HUDEP-2 (cell line): ENCODE results near the gene SERPINE1.

ENCODE experiments used
- DNase-seq, 76 experiments: peaks; one replicate each; lab custom pipeline; 2025; ENCODE audit not compliant: unreplicated experiment in 76 of 76; lab: John Stamatoyannopoulos, UW

SERPINE1 gene

GRCh38 chr7:101166909-101167644 lies 40.2 kb downstream of the SERPINE1 start:
- DNase-seq, result no peak

DNA sequence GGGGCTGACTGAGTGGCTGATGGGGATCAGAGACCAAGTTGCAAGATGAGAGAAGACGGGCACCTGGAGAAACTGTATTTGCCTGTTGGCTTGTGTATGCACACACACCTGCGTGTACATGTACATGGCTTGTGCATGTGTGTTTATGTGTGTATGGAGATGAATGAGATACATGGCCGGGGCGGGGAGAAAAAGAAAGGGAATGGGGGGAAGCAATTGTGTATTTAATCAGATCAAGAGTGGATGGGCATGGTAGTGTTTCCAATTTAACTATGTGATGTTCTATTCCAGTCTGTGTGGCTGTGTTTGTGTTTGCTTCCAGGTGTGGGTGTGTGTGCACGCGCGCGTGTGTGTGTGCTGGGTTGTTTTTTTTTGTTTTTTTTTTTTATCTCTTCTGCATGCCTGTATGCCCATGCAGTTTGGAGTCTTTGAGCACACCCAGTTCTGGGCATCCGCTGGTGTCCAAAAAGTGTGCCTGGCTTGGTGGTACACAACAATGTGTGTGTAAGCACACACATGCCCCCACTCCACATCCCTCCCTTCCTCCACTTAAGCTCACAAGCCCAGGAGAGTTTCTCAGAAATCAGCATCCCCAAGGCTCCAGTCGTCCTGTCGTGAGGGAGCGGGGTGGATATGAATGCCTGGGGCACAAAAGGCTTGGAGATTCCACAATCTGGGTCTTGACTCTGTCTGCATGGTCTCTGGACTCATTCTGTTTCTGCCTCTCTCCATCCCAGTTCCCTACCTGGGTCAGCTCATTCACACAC lies 40.9 kb downstream of the SERPINE1 start:
- no peak for DNase-seq

DNA sequence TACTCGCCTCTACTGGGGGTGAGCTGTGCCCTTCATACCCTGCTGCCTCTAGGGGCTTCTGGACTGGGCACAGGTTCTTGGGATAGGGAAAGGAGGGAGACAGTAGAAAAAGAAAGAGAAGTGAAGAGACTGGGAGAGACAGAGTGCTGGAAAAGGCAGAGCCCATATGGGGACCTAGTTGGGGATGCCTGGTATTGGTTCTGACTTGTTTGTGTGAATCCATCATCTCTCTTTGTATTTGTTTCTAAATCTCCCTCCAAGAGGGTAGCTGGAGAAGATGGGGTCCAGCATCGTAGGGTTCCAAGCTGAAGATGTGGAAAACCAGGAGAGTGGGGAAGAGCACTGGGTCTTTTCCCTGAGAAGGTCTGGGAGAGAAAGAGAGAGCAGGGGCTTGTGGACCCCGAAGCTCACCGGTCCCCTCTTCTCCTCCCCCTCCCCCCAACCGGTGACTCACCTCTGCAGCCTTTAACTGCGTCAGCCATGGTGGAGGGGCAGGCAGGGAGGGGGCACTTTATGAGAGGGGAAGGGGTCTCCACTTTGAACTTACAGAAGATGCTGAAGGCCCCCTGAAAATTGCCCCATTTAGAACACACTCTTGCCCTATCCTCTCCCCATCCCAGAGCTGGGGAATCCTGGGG lies 41.6 kb downstream of the SERPINE1 start:
- DNase-seq, result no peak

DNA sequence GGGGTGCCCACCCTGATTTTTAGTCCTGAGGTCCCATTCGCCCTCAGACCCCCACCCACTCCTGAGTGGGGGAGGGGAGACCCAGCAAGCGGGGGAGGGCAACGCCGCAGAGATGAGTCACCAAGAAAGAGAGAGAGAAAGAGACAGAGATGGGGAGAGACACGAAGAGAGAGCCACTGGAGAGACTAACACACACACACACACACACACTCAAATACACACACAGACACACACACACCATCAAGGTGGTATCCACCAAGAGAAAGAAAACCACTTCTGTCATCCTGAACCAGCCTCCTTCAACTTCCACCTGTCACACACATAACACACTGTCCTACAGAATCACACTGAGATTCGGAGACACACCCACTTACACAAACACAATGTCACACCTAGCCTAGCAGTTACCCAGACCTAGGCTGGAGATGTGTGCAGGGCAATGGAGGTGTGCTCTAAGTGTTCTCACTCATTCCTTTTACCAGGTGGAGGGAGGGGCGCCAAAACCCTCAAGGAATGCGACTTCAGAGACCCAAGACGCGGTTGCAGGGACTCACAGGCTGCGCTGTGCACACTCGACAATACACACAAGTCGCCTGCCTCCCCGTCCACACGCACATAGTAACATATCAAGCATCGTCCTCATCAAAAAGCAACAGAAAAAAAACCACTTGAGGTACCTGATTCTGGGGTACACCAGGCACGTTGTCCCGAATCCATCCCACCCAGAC lies 42.4 kb downstream of the SERPINE1 start:
- peak in 1 of 76 experiments; percentile 37 for DNase-seq

GRCh38 chr7:101169838-101170551 lies 43.1 kb downstream of the SERPINE1 start:
- peak in 69 of 76 experiments; percentile 1 to 81 (median 50) for DNase-seq

DNA sequence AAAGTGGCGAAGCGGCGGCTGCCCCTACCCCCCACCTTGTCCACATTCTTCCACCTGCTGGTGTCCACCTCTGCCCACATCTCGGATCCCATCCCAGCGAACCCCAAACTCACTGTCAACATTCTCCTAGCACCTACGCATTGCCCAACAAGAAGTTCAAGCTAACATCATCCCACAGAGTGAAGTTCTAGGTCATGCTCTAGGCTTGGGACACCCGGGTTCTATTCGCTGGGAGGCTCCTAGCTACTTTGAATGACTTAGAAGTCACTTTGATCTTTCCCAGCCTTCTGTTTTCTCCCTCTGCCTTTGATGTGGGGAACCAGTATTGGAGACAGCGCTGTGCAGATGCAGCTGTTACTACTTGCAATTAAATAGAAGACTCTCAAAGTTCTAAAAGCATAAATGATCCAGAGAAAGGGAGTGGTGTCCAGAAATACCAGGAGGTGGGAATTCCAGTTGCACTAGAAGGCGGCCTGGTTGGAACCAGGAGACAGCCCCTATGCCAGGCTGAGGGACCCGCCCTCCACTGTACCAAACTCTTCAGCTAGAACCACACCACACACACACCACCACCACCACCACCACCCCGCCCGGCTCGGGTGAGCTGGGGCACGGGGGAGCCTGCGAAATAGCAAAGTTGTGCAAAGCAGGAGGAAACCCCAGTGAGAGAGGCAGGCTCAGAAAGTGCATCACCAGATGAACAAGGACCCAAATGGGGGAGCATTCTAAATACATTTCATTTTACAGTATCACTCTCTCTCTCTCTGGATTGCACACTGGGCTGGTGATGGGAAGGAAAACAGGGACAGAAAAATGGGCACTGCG lies 43.9 kb downstream of the SERPINE1 start:
- DNase-seq, result no peak

- peak in 1 of 76 experiments; percentile 9 for DNase-seq
Measured at GRCh38 chr7:101171442-101171837, 44.5 kb downstream of the SERPINE1 start.

DNA sequence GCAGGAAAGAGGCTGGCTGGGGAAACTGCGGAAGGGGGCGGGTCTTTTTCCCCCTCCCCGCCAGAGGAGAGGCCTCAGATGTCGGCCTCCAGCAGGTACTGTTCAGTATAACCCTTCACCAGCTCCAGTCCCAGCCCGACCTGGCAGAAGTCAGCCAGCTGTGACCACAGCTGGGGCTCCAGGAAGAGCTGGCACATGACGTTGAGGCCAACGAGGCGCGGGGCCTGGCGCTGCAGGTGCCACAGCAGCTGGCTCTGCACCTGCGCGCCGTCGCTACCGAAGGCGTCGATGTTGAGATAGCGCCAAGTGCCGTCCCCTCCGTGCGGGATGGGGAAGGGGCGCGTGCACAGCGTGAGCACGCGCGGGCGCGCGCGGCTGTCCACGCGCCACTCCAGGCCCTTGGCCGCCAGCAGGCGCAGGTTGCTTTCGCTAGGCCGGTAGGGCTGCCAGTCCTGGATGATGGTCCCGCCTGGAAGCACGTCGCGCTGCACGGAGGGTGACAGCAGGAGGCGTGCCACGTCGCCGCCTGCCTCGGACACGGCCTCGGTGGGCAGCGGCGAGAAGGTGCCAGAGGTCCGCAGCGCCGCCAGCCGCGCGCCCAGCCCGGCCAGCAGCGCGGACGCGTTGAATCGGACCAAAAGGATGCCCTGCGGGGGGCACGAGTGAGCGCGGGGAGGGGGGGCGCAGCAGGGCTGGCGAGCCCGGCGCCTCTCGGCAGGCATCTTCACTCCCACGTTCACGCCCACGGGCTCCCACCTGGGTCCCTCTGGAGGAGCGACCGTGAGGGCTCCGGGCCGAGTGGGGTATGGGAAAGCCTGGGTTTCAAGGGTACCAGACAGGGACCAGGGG lies 45.3 kb downstream of the SERPINE1 start:
- no peak for DNase-seq

DNA sequence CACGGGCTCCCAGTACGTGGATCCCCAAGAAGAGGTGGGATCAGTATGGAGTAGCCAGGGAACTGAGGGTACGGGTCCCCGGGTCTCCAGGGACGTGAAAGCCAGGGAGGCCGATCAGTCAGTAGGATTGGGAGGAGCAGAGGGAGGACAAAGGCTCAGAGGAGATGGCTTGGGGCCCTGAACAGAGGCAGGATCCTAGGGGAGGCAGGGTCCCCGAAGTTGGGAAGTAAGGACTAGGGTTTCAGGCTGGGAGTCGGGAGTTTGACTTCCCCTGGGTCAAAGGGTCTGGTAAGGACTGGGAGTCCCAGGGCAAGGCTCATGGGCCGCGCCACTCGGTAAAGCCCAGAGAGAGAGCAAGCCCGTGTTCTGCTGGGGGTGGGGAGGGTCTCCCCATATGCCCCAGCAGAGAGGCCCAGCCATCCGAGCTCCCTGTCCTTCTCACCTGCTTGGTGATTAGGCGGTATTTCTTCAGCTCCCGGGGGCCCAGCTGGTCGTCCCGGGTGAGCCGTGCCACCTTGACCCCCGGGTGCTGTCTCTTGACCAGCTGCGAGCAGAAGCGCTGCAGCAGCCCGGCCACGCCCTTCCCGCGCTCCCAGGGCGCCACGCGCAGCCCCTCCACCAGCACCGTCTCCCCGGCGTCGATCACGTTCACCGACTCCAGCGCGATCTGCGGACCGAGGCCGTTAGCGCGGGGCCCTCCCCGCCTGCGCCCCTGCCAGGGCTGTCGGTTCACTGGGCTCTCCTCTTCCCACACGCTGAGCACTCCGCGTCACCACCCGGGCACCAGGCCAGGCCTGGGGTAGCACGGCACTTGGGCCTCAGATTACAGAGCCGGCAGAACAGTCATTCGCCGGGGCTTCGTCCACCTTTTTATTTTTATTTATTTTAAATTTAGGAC lies 46.2 kb downstream of the SERPINE1 start:
- peak in 74 of 76 experiments; percentile 5 to 92 (median 74) for DNase-seq

DNA sequence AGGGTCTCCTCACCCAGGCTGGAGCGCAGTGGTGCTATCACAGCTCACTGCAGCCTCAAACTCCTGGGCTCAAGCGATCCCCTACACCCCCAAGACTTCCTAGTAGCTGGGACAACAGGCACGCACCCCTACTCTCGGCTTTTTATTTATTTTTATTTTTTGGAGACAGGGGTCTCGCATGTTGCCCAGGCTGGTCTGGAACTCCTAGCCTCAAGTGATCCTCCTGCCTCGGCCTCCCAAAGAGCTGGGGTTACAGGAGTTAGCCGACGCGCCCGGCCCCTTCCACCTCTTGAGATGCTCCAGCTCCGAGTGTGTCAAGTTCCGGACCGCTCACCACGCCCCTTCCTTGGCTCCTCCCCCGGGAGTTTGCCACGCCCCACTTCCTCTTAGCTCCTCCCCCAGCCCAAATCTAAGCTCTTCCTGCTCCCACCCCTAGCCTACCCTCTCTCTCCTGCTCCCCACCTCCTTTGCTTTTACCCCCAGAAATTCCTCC lies 46.9 kb downstream of the SERPINE1 start:
- peak in 70 of 76 experiments; percentile 5 to 79 (median 54) for DNase-seq

- no peak for DNase-seq
Measured at GRCh38 chr7:101174322-101174854, 47.5 kb downstream of the SERPINE1 start.

- DNase-seq, result no peak
Measured at GRCh38 chr7:101175664-101176063, 48.8 kb downstream of the SERPINE1 start.

GRCh38 chr7:101177644-101178043 lies 50.7 kb downstream of the SERPINE1 start:
- DNase-seq, result no peak

- peak in 1 of 76 experiments; percentile 6 for DNase-seq
Measured at GRCh38 chr7:101179117-101179516, 52.2 kb downstream of the SERPINE1 start.

- no peak for DNase-seq
Measured at GRCh38 chr7:101179713-101180112, 52.8 kb downstream of the SERPINE1 start.

- no peak for DNase-seq
Measured at GRCh38 chr7:101180130-101180755, 53.3 kb downstream of the SERPINE1 start, which contains the start of gene NAT16. TSS of gene NAT16 (minus strand) at chr7:101180293. CDS start at chr7:101174807, 5,486 bp downstream.
